ENCODE data around the gene ARIH1. TPM values are rescaled to one million over a fixed set of nuclear protein-coding genes. Genes with fewer than 3 reads are reported as not detected.

ARIH1 gene
- total and polyA plus RNA-seq, 2 donors (not counting 3 experiments of a cell fraction or from before 2014, with no cell fraction given): 25.1 to 144 TPM

DNA sequence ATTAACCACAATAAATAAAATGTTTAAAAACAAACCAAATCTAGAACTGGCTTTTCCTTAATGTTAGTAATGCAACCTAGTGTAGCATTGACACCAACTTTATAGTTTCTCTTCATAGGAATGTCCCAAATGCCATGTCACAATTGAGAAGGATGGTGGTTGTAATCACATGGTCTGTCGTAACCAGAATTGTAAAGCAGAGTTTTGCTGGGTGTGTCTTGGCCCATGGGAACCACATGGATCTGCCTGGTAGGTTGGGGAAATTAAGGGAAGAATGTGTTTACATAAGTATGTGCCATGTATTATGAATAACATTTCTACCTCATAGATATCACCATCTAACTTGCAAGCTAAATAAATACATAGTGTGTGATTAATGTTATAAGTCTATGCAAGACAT is 95.9 kb downstream of the ARIH1 start:
- Histone ChIP-seq H4K20me1 (replicated peaks; ENCODE audit: control insufficient read depth, extremely low read depth, insufficient read depth, low read length) (no peaks in the 10 kb centered on the region), H3K9ac (replicated peaks; ENCODE audit: extremely low read depth, insufficient read depth, low read length) (no peak overlapping the region), H3K9me3 (replicated peaks; ENCODE audit: control insufficient read depth, insufficient read depth, low read length) (no peaks in the 10 kb centered on the region), H3K9me1 (replicated peaks; ENCODE audit: control insufficient read depth, extremely low read depth, insufficient read depth, low read length) (no peaks in the 10 kb centered on the region), H3K36me3 (ENCODE audit: control insufficient read depth in 2 of 2, extremely low read depth in 1 of 2, insufficient read depth in 2 of 2, low read length in 2 of 2) (peaks cover 7 to 11% of the 10 kb centered on the region in 2 experiments), H3K4me3 (replicated peaks in 1 of 3; ENCODE audit: insufficient read depth in 1 of 3, low read depth in 1 of 3, low read length in 3 of 3) (no peak overlapping the region), H3K79me2 (ENCODE audit: control insufficient read depth, insufficient read depth, low read length) (peaks cover 4% of the 10 kb centered on the region), H2AFZ (ENCODE audit: low read depth, low read length) (no peak overlapping the region), H3K27me3 (ENCODE audit: control insufficient read depth in 2 of 2, insufficient read depth in 2 of 2, low read length in 2 of 2) (no peaks in the 10 kb centered on the region), H3K4me2 (ENCODE audit: insufficient read depth, low read length) (no peak overlapping the region), H3K27ac (ENCODE audit: insufficient read depth, low read depth, low read length) (no peak overlapping the region), H3K4me1 (ENCODE audit: control insufficient read depth, extremely low read depth, insufficient read depth, low read length) (no peaks in the 10 kb centered on the region)
- FAIRE-seq (no peak), DNase-seq (ENCODE audit: low read depth, low spot score) (no peak)
- TF ChIP-seq POLR2A (IDR thresholded peaks at IDR 0.05; ENCODE audit: low read depth, low read length) (no peak), MYC (IDR thresholded peaks at IDR 0.05; ENCODE audit: low read depth, low read length) (no peak), GATA2 (IDR thresholded peaks at IDR 0.05; ENCODE audit: insufficient read depth, insufficient read length, low read depth, low read length) (no peak), POLR2AphosphoS5 (IDR thresholded peaks at IDR 0.05; ENCODE audit: insufficient read depth, low read depth, low read length) (no peak), JUN (IDR thresholded peaks at IDR 0.05; ENCODE audit: borderline replicate concordance, insufficient read depth, insufficient read length, low read depth) (no peak), FOS (IDR thresholded peaks at IDR 0.05; ENCODE audit: borderline replicate concordance, insufficient read depth, low read length) (no peak)
- TF ChIP-seq, protein P1, sequence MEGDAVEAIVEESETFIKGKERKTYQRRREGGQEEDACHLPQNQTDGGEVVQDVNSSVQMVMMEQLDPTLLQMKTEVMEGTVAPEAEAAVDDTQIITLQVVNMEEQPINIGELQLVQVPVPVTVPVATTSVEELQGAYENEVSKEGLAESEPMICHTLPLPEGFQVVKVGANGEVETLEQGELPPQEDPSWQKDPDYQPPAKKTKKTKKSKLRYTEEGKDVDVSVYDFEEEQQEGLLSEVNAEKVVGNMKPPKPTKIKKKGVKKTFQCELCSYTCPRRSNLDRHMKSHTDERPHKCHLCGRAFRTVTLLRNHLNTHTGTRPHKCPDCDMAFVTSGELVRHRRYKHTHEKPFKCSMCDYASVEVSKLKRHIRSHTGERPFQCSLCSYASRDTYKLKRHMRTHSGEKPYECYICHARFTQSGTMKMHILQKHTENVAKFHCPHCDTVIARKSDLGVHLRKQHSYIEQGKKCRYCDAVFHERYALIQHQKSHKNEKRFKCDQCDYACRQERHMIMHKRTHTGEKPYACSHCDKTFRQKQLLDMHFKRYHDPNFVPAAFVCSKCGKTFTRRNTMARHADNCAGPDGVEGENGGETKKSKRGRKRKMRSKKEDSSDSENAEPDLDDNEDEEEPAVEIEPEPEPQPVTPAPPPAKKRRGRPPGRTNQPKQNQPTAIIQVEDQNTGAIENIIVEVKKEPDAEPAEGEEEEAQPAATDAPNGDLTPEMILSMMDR (IDR thresholded peaks at IDR 0.05; ENCODE audit: extremely low read depth in 1 of 2, insufficient read depth in 1 of 2, low read depth in 1 of 2, low read length in 2 of 2): no peak
- BruUV-seq (replicated peaks): no TSS peak
- POLR2A ChIA-PET: no interaction called here
- intact Hi-C loops (cut with micrococcal nuclease): no loop called here
- CTCF ChIA-PET: interaction anchor here (1.5 kb wide), 1 partner anchor 30 kb away, joined by 3 read pairs; no protein-coding TSS in a partner anchor
- dilution Hi-C loops (cut with MboI; ENCODE audit: extremely low pct_ligation_motif_present, low sequenced_read_pairs): no loop called here

Measured in endothelial cell of umbilical vein (primary cell).